GM19372 (cell line): ENCODE results near the gene ARMC5.
"Not testable (repeated sequence)": the region's sequence is repeated elsewhere in the genome, so short reads cannot be mapped to it uniquely, and the experiment has no call there.

Experiments used
- ATAC-seq: cut with Tn5 transposase; IDR thresholded peaks from one replicate; pipeline ENCODE4 v1.9.1; 2021; ENCODE audit warnings: mild to moderate bottlenecking, low read depth, moderate library complexity; ENCODE audit not compliant: unreplicated experiment

ARMC5 gene

DNA sequence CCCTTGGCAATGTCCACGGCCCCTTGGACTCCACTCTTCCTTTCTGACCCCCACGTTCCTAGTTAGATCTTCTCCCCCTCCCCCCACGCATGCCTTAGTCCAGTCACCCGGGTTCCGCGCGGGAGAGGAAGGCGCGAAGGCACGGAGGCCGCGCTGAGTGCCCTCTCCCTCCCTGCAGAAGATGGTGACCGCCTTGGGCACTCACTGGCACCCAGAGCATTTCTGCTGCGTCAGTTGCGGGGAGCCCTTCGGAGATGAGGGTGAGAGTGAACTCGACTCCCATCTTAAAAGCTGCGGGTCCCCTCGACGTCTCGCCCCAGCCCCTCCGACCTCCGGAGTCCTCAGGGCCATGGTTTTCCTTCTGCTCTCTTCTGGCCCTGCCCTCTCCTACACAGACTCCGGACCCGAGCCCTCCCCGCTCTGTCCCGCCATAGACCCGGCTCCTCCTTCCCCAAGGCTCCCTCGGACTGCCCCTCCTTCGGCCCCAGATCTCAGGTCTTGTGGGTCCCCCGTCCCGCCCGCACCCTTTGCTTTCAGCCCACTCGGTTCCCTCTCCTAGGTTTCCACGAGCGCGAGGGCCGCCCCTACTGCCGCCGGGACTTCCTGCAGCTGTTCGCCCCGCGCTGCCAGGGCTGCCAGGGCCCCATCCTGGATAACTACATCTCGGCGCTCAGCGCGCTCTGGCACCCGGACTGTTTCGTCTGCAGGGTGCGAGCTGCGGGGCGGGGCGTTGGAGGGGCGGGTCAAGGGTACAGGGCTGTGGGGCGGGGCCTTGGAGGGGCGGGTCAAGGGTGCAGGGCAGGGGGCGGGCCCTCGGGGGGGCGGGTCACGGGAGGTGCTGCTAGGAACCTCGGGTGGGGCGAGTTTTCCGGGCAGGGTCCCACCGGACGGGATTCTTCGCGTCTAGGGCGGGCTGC is 17.3 kb downstream of the ARMC5 start:
- ATAC-seq: no peak

DNA sequence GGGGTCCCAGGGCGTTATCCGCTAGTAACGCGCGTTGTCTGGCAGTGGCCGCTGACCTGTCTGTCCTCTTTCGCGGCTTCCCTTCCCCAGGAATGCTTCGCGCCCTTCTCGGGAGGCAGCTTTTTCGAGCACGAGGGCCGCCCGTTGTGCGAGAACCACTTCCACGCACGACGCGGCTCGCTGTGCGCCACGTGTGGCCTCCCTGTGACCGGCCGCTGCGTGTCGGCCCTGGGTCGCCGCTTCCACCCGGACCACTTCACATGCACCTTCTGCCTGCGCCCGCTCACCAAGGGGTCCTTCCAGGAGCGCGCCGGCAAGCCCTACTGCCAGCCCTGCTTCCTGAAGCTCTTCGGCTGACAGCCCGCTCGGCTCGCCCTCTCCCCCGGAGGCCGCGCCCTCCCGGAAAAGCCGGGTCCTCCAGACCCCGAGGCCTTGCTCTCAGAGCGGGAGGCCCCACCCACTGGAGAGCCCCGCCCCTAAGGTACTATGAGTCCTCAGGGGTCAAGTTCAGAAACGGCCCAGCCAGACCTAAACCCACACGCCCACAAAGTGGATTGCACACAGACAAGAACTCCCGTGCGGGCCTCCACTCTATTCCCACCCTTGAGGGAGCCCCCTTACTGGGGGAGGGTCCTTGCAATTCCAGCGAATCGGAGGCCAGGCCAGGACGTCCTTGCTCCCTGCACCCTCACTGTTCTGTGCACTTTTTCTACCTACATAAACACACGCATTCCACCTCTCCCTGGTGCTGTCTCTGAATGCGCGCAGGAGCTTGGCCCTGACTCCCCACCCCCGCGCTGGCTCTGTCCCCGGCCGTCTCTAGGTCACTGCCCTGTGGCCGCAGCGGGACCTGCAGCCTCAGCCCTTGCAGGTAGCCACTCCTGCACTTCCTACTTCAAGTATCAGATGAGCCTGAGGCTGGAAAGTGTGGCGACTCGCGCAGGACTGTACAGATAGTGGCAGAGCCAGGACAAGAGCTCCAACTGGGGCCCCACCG is 18.2 kb downstream of the ARMC5 start:
- ATAC-seq: no peak

DNA sequence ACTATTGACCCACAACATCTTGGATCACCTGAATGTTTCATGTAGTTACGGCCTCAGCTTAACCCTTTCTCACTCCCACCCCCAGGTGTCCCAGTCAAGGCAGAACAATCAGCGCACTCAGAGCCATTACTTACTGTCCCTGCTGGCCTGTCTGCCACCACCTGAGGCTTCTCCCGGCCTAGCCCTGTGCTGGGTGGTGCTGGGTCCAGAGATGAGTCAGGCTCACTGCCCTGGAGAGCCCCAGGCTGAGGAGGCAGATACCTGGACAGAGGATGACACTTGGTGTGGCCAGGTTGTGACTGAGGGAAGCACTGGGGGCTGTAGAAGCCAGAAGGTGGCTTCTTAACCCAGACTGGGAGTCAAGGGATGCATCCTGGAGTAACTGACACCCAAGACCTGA is 19.7 kb downstream of the ARMC5 start:
- no peak for ATAC-seq

DNA sequence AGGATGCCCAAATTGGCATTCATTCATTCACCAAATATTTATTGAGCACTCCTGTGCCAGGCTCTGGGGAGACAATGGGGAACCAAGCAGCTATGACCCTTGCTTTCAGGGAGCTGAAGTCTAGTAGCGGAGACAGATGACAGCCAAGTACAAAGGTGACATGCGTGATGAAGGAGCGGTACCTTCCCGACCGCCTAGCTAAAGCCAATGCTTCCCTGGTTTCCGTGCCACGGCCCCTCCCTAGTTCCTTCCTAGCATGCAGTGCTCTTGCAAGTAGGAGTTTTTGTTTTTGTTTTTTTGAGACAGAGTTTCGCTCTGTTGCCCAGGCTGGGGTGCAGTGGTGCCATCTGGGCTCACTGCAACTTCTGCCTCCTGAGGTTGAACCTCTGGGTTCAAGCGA is 20.4 kb downstream of the ARMC5 start:
- no peak for ATAC-seq

DNA sequence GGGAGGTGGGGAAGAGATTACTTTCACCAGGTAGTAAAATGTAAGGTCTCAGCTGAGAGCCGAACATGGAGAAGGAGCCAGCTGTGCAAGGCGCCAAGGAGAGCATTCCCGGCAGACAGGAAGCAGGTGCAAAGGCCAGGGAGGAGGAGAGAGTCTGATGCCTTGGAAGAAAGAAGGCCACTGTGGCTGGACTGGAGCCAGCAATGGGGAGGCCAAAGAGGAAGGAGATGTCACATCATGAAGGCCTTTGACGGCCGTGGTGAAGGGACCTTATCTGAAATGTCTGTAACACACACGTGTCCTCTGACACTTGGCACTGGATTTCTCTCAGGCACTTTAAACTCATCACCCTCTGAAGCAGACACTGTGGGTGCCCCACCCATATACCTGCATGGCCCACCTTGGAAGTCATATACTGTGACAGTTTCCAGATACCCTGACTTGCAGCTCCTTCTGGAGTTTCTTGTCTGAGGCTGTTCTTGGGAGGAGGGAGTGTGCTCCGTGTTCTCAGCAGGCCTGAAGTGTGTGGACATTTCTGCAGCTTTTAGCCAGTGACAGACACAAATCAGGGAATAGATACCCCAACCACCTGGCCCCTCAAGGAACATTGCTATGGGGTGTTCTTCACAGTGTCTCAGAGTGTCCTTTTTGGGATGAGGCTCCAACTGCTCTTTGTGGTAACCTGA is 21.7 kb downstream of the ARMC5 start:
- no peak for ATAC-seq

DNA sequence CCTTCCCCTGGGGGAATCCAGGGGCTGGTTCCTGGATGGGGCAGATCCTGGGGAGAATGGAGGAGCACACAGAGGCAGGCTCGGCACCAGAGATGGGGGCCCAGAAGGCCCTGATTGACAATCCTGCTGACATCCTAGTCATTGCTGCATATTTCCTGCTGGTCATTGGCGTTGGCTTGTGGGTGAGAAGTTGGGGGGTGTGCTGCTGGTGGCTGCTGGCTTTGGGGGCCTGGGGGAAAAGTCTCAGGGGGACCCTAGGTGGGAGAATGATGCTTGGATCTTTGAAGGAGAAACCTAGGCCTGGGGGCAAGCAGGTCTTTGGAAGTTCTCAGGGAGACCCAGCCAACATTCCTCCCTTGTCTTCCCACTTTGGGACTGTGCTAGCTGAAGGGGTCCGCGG is 23.8 kb downstream of the ARMC5 start, which contains the start of gene SLC5A2:
Gene SLC5A2, plus strand, starts transcription at position 43 of the 400 bp plus-strand sequence. Its CDS starts 14 bp downstream, at position 57.
- ATAC-seq: no peak

DNA sequence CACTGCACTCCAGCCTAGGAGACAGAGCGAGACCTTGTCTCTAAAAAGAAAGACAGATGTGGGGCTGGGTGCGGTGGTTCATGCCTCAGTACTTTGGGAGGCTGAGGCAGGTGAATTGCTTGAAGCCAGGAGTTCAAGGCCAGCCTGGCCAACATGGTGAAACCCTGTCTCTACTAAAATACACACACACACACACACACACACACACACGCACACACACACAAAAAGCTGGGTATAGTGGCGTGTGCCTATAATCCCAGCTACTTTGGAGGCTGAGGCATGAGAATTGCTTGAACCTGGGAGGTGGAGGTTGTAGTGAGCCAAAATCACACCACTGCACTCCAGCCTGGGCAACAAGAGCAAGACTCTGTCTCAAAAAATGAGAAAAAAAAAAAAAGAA is 24.7 kb downstream of the ARMC5 start:
- not testable (repeated sequence) for ATAC-seq

DNA sequence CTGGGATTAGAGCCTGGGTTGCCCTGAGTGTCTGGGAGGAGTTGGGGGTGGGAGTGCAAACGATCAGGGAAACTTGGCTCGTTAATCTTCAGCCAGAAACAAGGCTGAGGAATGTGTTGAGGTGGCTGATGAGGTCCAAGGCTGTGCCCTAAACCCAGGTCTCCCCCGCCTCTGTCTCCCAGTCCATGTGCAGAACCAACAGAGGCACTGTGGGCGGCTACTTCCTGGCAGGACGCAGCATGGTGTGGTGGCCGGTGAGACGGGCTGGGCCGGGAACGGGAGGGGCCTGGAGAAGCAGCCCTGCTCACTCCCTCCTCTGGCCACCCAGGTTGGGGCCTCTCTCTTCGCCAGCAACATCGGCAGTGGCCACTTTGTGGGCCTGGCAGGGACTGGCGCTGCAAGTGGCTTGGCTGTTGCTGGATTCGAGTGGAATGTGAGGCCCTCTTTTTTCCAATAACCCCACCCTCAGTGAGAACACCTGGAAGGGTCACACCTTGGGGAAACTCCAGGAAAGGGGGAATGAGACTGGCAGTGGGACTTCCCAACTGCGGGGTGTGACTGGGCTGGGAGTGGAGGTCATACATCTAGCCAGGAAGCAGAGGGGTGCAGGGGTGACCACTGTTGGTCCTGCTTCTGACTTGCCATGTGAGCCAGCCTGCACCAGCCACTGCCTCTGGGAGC is 25.3 kb downstream of the ARMC5 start:
- no peak for ATAC-seq

DNA sequence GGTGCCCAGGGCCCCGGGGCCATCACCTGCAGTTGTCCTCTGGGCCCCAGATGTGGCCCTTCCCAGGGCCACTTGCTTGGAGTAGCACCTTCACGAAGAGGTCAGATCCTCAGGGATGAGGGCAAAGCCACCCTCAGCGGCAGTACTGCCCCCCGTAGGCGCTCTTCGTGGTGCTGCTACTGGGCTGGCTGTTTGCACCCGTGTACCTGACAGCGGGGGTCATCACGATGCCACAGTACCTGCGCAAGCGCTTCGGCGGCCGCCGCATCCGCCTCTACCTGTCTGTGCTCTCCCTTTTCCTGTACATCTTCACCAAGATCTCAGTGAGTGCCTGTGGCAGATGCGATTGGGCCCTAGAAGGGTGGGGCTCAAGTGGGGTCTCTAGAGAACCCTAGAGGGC is 26.3 kb downstream of the ARMC5 start:
- no peak for ATAC-seq

DNA sequence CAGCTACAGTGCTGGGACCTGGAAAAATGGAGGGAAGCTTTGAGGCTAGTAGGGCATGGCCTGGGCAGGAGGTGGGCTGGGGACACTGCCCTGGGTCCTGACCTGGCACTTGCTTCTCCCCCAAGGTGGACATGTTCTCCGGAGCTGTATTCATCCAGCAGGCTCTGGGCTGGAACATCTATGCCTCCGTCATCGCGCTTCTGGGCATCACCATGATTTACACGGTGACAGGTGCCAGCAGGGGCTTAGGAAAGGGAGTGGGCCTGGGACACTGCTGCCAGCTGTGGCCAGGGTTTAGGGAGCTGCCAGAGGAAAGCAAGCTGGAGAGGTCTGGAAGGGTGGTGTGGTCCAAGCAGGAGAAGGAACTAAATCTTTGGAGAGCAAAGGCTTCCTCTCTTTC is 26.7 kb downstream of the ARMC5 start:
- no peak for ATAC-seq

DNA sequence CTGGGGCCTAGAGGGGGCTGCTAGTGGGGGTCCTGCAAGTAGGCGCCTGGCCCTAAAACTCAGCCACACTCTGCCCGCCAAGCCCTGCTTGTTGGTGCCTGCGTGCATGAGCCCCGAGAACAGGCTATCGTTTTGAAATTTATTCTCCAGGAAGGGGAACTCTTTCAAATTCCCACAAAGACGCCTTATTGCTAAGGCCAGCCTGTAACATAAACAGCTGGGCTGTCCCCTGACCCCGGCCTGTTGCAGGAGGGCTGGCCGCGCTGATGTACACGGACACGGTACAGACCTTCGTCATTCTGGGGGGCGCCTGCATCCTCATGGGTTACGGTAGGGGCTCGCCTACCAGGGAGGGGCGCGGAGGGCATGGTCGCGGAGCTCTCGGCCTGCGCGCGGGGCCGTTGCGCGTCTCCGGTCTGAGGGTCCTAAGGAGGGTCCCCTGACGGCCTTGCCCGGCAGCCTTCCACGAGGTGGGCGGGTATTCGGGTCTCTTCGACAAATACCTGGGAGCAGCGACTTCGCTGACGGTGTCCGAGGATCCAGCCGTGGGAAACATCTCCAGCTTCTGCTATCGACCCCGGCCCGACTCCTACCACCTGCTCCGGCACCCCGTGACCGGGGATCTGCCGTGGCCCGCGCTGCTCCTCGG is 27.9 kb downstream of the ARMC5 start:
- ATAC-seq: peak; percentile 16

DNA sequence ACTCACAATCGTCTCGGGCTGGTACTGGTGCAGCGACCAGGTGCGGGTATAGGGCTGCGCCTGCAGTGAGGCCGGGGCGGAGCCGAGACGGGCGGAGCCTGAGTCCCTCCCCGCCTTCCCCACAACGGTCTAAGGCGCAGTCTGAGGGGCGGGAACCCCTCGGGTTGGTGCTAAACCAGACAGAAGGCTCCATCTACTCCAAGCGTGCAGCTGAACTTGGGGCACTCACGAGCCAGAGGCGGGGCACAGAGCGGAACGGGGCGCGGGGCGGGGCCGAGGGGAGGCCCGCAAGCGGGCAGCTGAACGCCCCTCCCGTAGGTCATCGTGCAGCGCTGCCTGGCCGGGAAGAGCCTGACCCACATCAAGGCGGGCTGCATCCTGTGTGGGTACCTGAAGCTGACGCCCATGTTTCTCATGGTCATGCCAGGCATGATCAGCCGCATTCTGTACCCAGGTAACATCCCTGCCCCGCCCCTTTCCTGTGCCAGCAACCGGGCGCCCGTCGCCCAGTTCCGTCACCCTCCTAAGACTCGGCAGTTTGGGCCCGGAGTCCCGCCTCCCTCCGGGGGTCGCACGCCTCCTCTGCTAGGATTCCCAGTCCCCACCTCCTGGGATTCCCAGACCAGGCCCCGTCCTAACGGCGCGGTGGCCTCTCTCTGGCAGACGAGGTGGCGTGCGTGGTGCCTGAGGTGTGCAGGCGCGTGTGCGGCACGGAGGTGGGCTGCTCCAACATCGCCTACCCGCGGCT is 28.6 kb downstream of the ARMC5 start:
- peak; percentile 77 for ATAC-seq

DNA sequence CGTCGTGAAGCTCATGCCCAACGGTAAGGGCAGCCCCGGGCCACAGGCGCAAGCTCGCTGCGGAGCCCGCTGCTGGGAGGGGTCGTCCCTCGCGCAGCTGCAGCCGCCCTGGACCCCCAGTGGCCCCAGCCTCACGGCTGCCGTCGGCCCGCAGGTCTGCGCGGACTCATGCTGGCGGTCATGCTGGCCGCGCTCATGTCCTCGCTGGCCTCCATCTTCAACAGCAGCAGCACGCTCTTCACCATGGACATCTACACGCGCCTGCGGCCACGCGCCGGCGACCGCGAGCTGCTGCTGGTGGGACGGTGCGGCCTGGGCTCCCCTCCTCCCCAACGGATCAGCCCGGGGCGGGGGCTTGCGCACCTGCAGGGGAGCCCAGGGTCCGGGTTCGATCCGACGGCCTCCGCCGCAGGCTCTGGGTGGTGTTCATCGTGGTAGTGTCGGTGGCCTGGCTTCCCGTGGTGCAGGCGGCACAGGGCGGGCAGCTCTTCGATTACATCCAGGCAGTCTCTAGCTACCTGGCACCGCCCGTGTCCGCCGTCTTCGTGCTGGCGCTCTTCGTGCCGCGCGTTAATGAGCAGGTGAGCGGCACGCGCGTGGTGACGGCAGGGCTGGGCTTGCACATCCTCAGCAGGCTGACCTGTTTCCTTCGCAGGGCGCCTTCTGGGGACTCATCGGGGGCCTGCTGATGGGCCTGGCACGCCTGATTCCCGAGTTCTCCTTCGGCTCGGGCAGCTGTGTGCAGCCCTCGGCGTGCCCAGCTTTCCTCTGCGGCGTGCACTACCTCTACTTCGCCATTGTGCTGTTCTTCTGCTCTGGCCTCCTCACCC is 29.4 kb downstream of the ARMC5 start:
- ATAC-seq: no peak

DNA sequence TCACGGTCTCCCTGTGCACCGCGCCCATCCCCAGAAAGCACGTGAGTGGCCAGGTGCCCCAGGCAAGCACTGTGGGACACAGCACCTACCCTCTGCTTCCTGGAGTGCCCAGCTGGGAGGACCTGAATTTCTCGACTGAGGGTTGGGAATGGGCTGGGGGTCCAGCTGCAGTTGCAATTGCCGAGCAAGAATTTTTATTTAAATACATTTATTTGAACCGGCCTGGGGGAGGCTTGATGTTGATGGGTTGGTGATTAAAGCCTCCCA is 29.9 kb downstream of the ARMC5 start:
- no peak for ATAC-seq

DNA sequence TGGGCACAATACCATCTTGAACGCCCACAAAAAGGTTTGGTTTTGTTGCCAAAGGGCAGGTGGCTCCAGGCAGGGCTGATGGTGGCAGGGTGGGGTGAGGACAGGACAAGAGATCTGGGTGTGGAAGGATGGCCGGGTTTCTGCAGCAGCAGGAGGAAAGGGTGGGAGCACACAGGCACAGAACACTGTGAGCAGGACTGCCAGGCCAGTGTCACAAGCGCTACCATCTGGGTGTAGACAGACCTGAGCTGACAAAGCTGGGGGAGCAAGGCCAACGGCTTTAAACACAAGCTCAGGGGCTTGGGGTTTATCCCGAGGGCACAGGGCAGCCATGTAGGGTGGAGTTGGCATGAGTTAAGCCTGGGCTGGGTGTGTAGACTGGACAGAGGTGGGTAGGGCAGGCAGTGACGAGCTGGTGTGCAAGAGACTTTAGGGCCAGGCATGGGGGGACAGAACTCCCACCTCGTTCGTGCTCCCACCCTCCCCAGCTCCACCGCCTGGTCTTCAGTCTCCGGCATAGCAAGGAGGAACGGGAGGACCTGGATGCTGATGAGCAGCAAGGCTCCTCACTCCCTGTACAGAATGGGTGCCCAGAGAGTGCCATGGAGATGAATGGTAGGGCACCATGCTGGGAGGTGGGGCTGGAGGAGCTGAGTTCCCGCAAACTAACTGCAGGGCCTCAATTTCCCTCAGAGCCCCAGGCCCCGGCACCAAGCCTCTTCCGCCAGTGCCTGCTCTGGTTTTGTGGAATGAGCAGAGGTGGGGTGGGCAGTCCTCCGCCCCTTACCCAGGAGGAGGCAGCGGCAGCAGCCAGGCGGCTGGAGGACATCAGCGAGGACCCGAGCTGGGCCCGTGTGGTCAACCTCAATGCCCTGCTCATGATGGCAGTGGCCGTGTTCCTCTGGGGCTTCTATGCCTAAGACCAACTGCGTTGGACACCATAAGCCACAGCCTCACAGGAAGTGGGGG is 30.6 kb downstream of the ARMC5 start:
- no peak for ATAC-seq

DNA sequence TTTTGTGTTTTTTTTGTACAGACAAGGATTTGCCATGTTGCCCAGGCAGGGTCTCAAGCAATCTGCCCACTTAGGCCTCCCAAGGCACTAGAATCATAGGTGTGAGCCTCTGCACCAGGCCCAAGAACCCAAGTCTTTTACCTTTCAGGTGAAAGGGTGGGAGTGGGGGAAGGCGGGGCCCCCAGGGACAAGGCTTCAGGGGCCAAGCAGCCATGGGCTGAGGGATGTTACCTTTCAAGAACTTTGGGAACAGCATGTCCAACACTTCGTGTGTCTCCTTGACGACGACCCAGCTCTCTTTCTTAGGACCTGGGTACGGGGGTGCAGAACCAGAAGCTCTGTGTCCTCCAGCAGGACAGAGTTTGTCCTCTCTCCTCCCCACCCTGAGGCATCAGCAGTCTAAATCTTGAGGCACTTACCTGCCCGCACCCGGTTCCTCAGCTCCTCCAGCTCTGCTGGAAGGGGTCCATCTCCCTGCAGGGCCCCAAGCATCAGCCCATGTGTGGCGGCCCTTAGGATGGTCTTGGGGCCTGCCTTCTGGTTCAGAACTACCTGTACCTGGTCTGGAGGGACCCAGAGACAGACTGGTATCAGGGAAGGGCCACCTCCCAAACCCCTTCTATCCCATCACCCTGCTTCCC is 32.6 kb downstream of the ARMC5 start:
- ATAC-seq: no peak
